AG09319 (cell line): Measurements from ENCODE around the gene SLC9A9.
"Not testable (repeated sequence)": the region's sequence is repeated elsewhere in the genome, so short reads cannot be mapped to it uniquely, and the experiment has no call there.

Experiments
- DNase-seq: peaks from one replicate; pipeline ENCODE4 v3.0.0-alpha.2; 2010; ENCODE audit warnings: low read depth; ENCODE audit errors: extremely low read depth
- CTCF ChIP-seq: IDR thresholded peaks from 2 replicates; pipeline ENCODE4 v1.5.1; 2011; ENCODE audit warnings: low read depth, mild to moderate bottlenecking, inconsistent platforms, low read length, moderate library complexity

Gene SLC9A9

GRCh38 chr3:143294188-143294587 is 554.1 kb downstream of the SLC9A9 start:
- no peak for DNase-seq
- no peak for TF ChIP-seq CTCF

- no peak for DNase-seq
- TF ChIP-seq CTCF = no peak
Measured at GRCh38 chr3:143291836-143292447, 556.3 kb downstream of the SLC9A9 start.

- no peak for TF ChIP-seq CTCF
Measured at GRCh38 chr3:143288944-143289343, 559.3 kb downstream of the SLC9A9 start.

GRCh38 chr3:143287403-143287802 is 560.9 kb downstream of the SLC9A9 start:
- TF ChIP-seq CTCF = no peak
- DNase-seq = no peak

More at GRCh38 chr3:143288944-143289343, 559.3 kb downstream of the SLC9A9 start:
- DNase-seq = no peak

GRCh38 chr3:143286392-143287010 is 561.8 kb downstream of the SLC9A9 start:
- no peak for DNase-seq
- no peak for TF ChIP-seq CTCF

- no peak for DNase-seq
- TF ChIP-seq CTCF = no peak
Measured at GRCh38 chr3:143283432-143284128, 564.7 kb downstream of the SLC9A9 start.

GRCh38 chr3:143280984-143281383 is 567.3 kb downstream of the SLC9A9 start:
- no peak for DNase-seq
- no peak for TF ChIP-seq CTCF

- DNase-seq = not testable (repeated sequence)
Measured at GRCh38 chr3:143279567-143279966, 568.7 kb downstream of the SLC9A9 start.
